DND-41 (cell line): Measurements from ENCODE around the gene MDP1.

Experiments used
- ATAC-seq: fragments of 200-7000 bp; cut with Tn5 transposase; 3 replicates; pipeline ENCODE4 v1.9.1; 2021; ENCODE audit warnings: low read depth; ENCODE audit not compliant: insufficient read depth
- DNase-seq: peaks from one replicate; pipeline ENCODE4 v3.0.0-alpha.2; 2020
- H2AFZ ChIP-seq: 2 replicates; pipeline ENCODE4 v1.6.0; 2012; ENCODE audit warnings: low read depth, low read length
- H3K27ac ChIP-seq: 2 replicates; pipeline ENCODE4 v1.5.1; 2012; ENCODE audit warnings: low read length, inconsistent platforms
- H3K27me3 ChIP-seq: fragments of 200-600 bp; sonication (generic); 2 replicates; pipeline ENCODE4 v1.6.0; 2012; ENCODE audit warnings: low read length, mild to moderate bottlenecking, inconsistent platforms; ENCODE audit not compliant: insufficient read depth, poor library complexity
- H3K36me3 ChIP-seq: 2 replicates; pipeline ENCODE4 v1.5.1; 2012; ENCODE audit warnings: low read length, inconsistent platforms; ENCODE audit not compliant: insufficient read depth
- H3K4me1 ChIP-seq: 2 replicates; pipeline ENCODE4 v1.5.1; 2012; ENCODE audit warnings: mild to moderate bottlenecking, low read length; ENCODE audit not compliant: insufficient read depth
- H3K4me2 ChIP-seq: 2 replicates; pipeline ENCODE4 v1.6.0; 2012; ENCODE audit warnings: mild to moderate bottlenecking, moderate library complexity, low read length, inconsistent platforms; ENCODE audit not compliant: insufficient read depth
- H3K4me3 ChIP-seq, 2 experiments: fragments of 200-600 bp in 1 of 2; shearing (Covaris generic) in 1 of 2; 2 replicates each; pipeline ENCODE4 v1.5.1; 2012 to 2016; ENCODE audit warnings: inconsistent platforms in 2 of 2, low read length in 2 of 2, mild to moderate bottlenecking in 2 of 2, low read depth in 1 of 2, moderate library complexity in 1 of 2
- H3K79me2 ChIP-seq: 2 replicates; pipeline ENCODE4 v1.6.0; 2012; ENCODE audit warnings: low read length, inconsistent platforms; ENCODE audit not compliant: insufficient read depth
- H3K9ac ChIP-seq: 2 replicates; pipeline ENCODE4 v1.6.0; 2012; ENCODE audit warnings: low read depth, mild to moderate bottlenecking, inconsistent platforms, low read length, moderate library complexity
- H3K9me3 ChIP-seq: 2 replicates; pipeline ENCODE4 v1.5.1; 2012; ENCODE audit warnings: low read length, moderate library complexity, mild to moderate bottlenecking, inconsistent platforms; ENCODE audit not compliant: insufficient read depth, severe bottlenecking
- H4K20me1 ChIP-seq: 2 replicates; pipeline ENCODE4 v1.6.0; 2012; ENCODE audit warnings: low read length; ENCODE audit not compliant: insufficient read depth
- EZH2 ChIP-seq: IDR thresholded peaks from 3 replicates; pipeline ENCODE4 v1.6.1; 2012; ENCODE audit warnings: borderline replicate concordance, low read depth, mild to moderate bottlenecking, moderate library complexity, low read length, inconsistent platforms; ENCODE audit not compliant: severe bottlenecking
- TF ChIP-seq, protein P1 (sequence below): IDR thresholded peaks from 2 replicates; pipeline ENCODE4 v1.5.1; 2012; ENCODE audit warnings: borderline replicate concordance, low read length, moderate library complexity, mild to moderate bottlenecking; ENCODE audit not compliant: poor library complexity, severe bottlenecking; ENCODE audit errors: extremely low read depth

Gene MDP1

DNA sequence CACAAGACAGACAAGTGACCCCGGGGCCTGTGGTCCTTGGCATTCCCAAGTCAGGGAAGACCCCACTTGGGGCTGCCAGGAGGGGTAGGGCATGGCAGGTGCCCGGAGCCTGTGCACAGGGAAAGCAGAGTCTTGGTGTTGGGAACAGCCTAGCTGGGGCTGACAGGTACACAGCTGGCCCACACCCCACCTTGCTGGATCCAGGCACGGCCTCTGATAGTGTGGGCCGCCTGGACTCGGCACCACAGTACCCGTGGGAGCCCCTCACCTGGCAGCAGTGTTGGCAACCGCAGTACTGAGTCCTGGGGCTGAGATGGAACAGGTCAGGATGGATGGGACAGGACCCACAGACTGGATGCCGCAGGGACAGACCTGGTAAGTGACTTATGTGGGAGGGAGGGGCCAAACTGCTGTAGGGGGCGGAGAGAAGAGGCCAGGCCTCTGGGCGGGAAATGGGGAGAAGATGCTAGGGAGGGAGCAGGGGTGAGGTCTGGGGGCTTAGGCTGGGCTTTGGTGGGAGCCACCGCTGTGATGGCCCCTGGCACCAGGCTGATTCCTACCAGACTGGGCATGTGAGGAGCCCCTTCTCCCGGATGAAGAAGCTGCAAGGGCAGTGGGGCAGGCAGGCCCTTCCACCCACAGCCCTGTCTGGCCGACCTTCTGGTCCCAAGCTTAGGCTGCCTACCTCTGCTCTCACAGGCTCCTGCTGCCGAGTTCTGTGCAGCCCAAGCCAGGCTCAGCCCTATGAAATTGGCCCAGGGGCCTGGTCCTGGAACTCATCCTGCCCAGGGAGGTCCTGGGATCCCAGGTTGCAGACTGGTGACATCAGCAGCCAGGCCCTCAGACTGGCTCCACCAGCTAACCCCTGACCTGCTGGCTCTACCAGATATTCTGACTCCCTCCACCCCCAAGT lies 47.2 kb upstream of the MDP1 start, which contains the start of gene TGM1:
Gene TGM1 (minus strand): TSS at position 357 of the 913 bp plus-strand sequence. CDS start 825 bp downstream, outside the sequence.
- no peak for TF ChIP-seq EZH2
- TF ChIP-seq, protein P1, sequence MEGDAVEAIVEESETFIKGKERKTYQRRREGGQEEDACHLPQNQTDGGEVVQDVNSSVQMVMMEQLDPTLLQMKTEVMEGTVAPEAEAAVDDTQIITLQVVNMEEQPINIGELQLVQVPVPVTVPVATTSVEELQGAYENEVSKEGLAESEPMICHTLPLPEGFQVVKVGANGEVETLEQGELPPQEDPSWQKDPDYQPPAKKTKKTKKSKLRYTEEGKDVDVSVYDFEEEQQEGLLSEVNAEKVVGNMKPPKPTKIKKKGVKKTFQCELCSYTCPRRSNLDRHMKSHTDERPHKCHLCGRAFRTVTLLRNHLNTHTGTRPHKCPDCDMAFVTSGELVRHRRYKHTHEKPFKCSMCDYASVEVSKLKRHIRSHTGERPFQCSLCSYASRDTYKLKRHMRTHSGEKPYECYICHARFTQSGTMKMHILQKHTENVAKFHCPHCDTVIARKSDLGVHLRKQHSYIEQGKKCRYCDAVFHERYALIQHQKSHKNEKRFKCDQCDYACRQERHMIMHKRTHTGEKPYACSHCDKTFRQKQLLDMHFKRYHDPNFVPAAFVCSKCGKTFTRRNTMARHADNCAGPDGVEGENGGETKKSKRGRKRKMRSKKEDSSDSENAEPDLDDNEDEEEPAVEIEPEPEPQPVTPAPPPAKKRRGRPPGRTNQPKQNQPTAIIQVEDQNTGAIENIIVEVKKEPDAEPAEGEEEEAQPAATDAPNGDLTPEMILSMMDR: no peak
- Histone ChIP-seq H3K27me3 (no peaks in the 10 kb centered on the region), H3K4me2 (no peak within 1 kb of the TSS), H3K27ac (no peak within 1 kb of the TSS), H3K79me2 (no peaks in the 10 kb centered on the region), H4K20me1 (no peaks in the 10 kb centered on the region), H3K36me3 (peaks cover 14% of the 10 kb centered on the region; the same call in 1 of the 2 replicates), H3K9me3 (no peaks in the 10 kb centered on the region), H3K9ac (no peak within 1 kb of the TSS), H2AFZ (no peak within 1 kb of the TSS), H3K4me1 (no peaks in the 10 kb centered on the region), H3K4me3 (no peak within 1 kb of the TSS)
- ATAC-seq (no peak), DNase-seq (no peak)

DNA sequence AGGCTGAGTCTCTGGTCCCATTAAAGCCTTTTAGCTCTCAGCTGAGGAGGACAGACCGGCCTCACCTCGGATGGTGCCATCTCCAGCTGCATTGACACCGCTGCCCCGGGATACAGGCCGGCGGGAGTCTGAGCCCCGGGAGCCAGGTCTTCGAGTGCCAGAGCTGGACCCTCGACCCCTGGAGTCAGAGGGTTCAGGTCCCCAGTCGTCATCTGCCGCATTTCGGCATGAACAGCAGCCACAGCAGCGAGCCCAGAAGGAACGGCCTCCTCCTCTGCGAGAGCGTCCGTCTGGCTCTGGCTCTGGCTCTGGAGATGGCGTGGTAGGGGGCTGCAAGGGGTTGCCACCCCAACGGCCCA lies 46.1 kb upstream of the MDP1 start:
- no peak overlapping the region for H3K9ac ChIP-seq
- no peak for DNase-seq
- no peaks in the 10 kb centered on the region for H3K9me3 ChIP-seq
- no peak overlapping the region for H3K4me3 ChIP-seq
- no peak overlapping the region for H2AFZ ChIP-seq
- no peak overlapping the region for H3K27ac ChIP-seq
- peaks cover 8% of the 10 kb centered on the region; the same call in 1 of the 2 replicates for H3K36me3 ChIP-seq
- H3K4me1 ChIP-seq: no peaks in the 10 kb centered on the region
- TF ChIP-seq EZH2: no peak
- TF ChIP-seq, protein P1: no peak
- H3K27me3 ChIP-seq: no peaks in the 10 kb centered on the region
- H3K4me2 ChIP-seq: no peak overlapping the region
- no peaks in the 10 kb centered on the region for H4K20me1 ChIP-seq
- ATAC-seq: no peak
- no peaks in the 10 kb centered on the region for H3K79me2 ChIP-seq

DNA sequence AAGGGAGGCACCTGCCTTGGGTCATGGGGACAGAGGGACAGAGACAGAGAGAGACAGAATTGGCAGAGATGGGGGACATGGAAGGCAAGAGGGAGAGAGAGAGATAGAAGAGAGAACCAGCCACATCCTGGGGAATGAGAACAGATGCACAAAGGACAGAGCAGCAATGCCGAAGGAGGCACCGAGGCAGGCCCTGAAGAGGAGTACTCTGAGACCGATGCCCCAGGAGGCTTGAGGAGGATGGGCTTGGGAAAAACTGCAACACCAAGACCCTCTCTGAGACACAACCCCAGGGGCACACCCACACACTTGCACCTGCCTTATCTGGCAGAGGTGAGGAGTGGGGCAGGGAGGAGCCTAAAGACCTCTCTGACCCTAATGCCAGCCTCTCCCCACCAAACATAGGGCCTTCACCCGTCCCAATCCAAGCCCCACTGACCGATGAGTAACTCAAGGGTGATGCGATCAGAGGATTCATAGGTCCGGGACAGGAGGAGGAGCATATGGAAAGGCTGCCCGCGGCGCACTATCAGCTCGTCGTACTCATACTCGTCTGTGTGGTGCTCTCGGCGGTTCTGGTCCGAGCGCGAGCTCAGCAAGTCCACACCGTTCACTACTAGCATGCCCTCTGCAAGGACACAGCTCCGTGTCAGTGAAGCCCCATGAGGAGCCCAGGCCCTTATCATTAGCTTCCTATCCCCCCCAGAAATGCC lies 45.5 kb upstream of the MDP1 start:
- H3K36me3 ChIP-seq: peaks cover 2% of the 10 kb centered on the region; the same call in 1 of the 2 replicates
- ATAC-seq (no peak), DNase-seq (no peak)
- H3K4me3 ChIP-seq: no peak overlapping the region
- H3K27me3 ChIP-seq: no peaks in the 10 kb centered on the region
- H3K79me2 ChIP-seq: no peaks in the 10 kb centered on the region
- no peaks in the 10 kb centered on the region for H4K20me1 ChIP-seq
- H3K9me3 ChIP-seq: no peaks in the 10 kb centered on the region
- H2AFZ ChIP-seq: no peak overlapping the region
- no peak overlapping the region for H3K4me2 ChIP-seq
- no peak overlapping the region for H3K27ac ChIP-seq
- H3K4me1 ChIP-seq: no peaks in the 10 kb centered on the region
- no peak for TF ChIP-seq EZH2
- TF ChIP-seq, protein P1: no peak
- no peak overlapping the region for H3K9ac ChIP-seq
